ENCODE data around the gene RAN. TPM values are rescaled to one million over a fixed set of nuclear protein-coding genes. Genes with fewer than 3 reads are reported as not detected.
A peak's percentile ranks its signal among the peaks of the same experiment; 100 is the strongest.
"Not testable (repeated sequence)": the region's sequence is repeated elsewhere in the genome, so short reads cannot be mapped to it uniquely, and the experiment has no call there.

The RAN gene
- total and polyA plus RNA-seq, 9 of the 15 experiments (the other 6 are each of a cell fraction or from before 2014, with no cell fraction given), result 1,687 to 3,820 (median 2,300) TPM

DNA sequence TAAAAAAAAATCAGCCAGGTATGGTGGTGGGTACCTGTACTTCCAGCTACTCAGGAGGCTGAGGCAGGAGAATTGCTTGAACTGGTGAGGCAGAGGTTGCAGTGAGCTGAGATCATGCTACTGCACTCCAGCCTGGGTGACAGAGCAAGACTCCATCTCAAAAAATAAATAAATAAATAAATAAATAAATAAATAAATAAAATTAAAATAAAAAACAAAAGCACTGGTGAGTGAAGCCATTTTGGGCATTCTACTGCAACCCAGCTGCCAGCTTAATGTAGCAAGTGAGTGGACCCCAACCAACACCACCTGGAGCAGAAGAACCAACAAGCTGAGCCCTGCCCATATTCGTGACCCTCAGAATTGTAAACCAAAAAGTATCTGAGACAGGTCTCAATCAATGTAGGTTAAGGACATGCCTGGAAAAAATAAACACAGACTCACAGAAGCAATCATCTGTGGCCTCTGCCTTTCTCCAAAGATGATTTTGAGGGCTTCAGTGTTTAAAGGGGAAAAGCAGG, 23.0 kb upstream of the RAN start:
- H3K9ac ChIP-seq (ENCODE audit: insufficient read depth in 1 of 2, low read depth in 2 of 2, low read length in 2 of 2); H3K4me3 ChIP-seq; H4K20me1 ChIP-seq (replicated peaks; ENCODE audit: control insufficient read depth, insufficient read depth, low read length); BruUV-seq (replicated peaks); ATAC-seq; H3K27ac ChIP-seq (ENCODE audit: extremely low read depth, low read depth, low read length); H3K27me3 ChIP-seq (ENCODE audit: control insufficient read depth in 2 of 2, insufficient read depth in 2 of 2, low read length in 2 of 2); H3K9me3 ChIP-seq (replicated peaks; ENCODE audit: control insufficient read depth, insufficient read depth, low read depth, low read length); DNase-seq (ENCODE audit: extremely low read depth in 1 of 4, low spot score in 3 of 4); H3K9me1 ChIP-seq (ENCODE audit: control insufficient read depth, insufficient read depth, low read length); in situ Hi-C loops (cut with MboI); CTCF ChIA-PET (ENCODE audit: low intra/inter-chr PET ratio); intact Hi-C loops (cut with micrococcal nuclease); FAIRE-seq; H3K4me2 ChIP-seq (ENCODE audit: insufficient read depth, low read length); H3K36me3 ChIP-seq (ENCODE audit: control insufficient read depth, insufficient read depth, low read length); H3K79me2 ChIP-seq (ENCODE audit: control insufficient read depth, insufficient read depth, low read length): not testable (repeated sequence)
- WGBS (ENCODE audit: insufficient coverage, low coverage, missing lambda C conversion rate), result 95% methylated on average over 1 of the region's 1 CpG
- POLR2A ChIA-PET, result interaction anchor here (1.7 kb wide), 1 partner anchor 22 kb away, joined by 4 read pairs; no protein-coding TSS in a partner anchor
- H3K4me1 ChIP-seq (replicated peaks in 1 of 2; ENCODE audit: control insufficient read depth in 2 of 2, insufficient read depth in 2 of 2, low read length in 2 of 2), result peaks cover 25 to 29% of the 10 kb centered on the region in 2 experiments; a peak in 4 of 5 replicates
- H2AFZ ChIP-seq (ENCODE audit: low read depth, low read length), result 0 out of 2 replicates have a peak overlapping the region, but pooled peaks have one; percentile 2

DNA sequence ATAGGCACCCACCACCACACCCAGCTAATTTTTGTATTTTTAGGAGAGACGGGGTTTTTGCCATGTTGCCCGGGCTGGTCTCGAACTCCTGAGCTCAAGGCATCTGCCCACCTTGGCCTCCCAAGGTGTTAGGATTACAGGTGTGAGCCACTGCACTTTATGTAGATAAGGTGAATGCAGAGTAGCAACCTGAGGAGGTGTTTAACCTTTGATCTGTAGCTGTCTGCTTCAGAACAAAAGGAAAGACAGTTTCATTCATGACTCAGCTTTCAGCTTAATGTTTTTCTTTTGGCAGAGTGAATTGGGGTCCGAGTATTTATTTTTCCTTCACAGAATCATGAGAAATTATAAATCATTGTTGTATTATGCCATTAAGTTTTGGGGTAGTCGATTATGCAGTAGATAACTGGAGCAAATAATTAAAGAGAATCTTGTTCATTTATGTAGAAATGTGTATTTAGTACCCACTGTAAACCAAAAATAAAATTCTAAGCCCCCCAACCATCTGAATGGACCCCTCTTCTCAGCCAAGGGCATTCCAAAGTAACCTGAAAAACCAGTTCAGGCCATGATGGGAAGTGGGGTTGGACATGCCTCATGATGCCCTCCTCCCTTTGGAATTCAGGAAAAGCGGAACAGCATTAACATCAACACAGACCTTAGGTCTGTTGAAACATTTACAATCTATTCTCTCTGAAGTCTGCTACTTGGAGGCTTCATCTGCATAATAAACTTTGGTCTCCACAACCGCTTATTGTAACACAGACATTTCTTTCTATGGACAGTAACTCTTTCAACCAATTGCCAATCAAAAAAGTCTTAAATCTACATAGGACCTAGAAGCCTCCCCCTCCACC, 22.1 kb upstream of the RAN start:
- H3K4me1 ChIP-seq (replicated peaks in 1 of 2; ENCODE audit: control insufficient read depth in 2 of 2, insufficient read depth in 2 of 2, low read length in 2 of 2), result peaks cover 25 to 34% of the 10 kb centered on the region in 2 experiments; a peak in 4 of 5 replicates
- TF ChIP-seq NFE2 (IDR thresholded peaks at IDR 0.05; ENCODE audit: low read depth) (peak; percentile 37; the same call in 1 of the 2 replicates), ZNF316 (IDR thresholded peaks at IDR 0.05) (peak; percentile 43; the same call in 1 of the 2 replicates), MEIS2 (IDR thresholded peaks at IDR 0.05; ENCODE audit: partially characterized antibody) (peak; percentile 25), SPI1 (IDR thresholded peaks at IDR 0.05; ENCODE audit: borderline replicate concordance, low read depth, low read length) (peak; percentile 76; the same call in 1 of the 2 replicates), ZEB2 (IDR thresholded peaks at IDR 0.05) (0 out of 2 replicates have a peak, but pooled peaks have one; percentile 42), CEBPG (CRISPR knock-in tag; IDR thresholded peaks at IDR 0.05) (no peak), CEBPG (tag; conservative IDR thresholded peaks at IDR 0.05 in 1 of 2, IDR thresholded peaks at IDR 0.05 in 1 of 2) (no peak), BDP1 (IDR thresholded peaks at IDR 0.05; ENCODE audit: insufficient read depth, insufficient read length) (no peak), C11orf30 (IDR thresholded peaks at IDR 0.05; ENCODE audit: low read depth) (peak; percentile 35; the same call in 1 of the 2 replicates)
- TF ChIP-seq, protein P1, sequence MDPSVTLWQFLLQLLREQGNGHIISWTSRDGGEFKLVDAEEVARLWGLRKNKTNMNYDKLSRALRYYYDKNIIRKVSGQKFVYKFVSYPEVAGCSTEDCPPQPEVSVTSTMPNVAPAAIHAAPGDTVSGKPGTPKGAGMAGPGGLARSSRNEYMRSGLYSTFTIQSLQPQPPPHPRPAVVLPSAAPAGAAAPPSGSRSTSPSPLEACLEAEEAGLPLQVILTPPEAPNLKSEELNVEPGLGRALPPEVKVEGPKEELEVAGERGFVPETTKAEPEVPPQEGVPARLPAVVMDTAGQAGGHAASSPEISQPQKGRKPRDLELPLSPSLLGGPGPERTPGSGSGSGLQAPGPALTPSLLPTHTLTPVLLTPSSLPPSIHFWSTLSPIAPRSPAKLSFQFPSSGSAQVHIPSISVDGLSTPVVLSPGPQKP (CRISPR knock-in tag; IDR thresholded peaks at IDR 0.05), result no peak
- intact Hi-C loops (cut with micrococcal nuclease) (no loop called here), in situ Hi-C loops (cut with MboI) (no loop called here)
- BruUV-seq (replicated peaks), result no TSS peak
- ATAC-seq, result no peak
- ChIA-PET CTCF (ENCODE audit: low intra/inter-chr PET ratio) (no interaction called here), POLR2A (interaction anchor here (0.8 to 1.7 kb wide), 2 partner anchors 17 to 21 kb away, joined by 3 to 4 read pairs; no protein-coding TSS in a partner anchor)
- peak overlapping the region; percentile 16; the same call in 1 of the 3 replicates for H3K27ac ChIP-seq (ENCODE audit: extremely low read depth, low read depth, low read length)
- 53% methylated on average over 7 of the region's 7 CpGs for WGBS (ENCODE audit: insufficient coverage, low coverage, missing lambda C conversion rate)
- no peak for DNase-seq (ENCODE audit: extremely low read depth in 1 of 4, low spot score in 3 of 4)
- no peaks in the 10 kb centered on the region for H4K20me1 ChIP-seq (replicated peaks; ENCODE audit: control insufficient read depth, insufficient read depth, low read length)
- FAIRE-seq, result no peak
- peaks cover 1% of the 10 kb centered on the region for H3K9me3 ChIP-seq (replicated peaks; ENCODE audit: control insufficient read depth, insufficient read depth, low read depth, low read length)
- H3K4me2 ChIP-seq (ENCODE audit: insufficient read depth, low read length), result no peak overlapping the region
- H3K79me2 ChIP-seq (ENCODE audit: control insufficient read depth, insufficient read depth, low read length), result no peaks in the 10 kb centered on the region
- no peaks in the 10 kb centered on the region for H3K27me3 ChIP-seq (ENCODE audit: control insufficient read depth in 2 of 2, insufficient read depth in 2 of 2, low read length in 2 of 2)
- no peaks in the 10 kb centered on the region for H3K36me3 ChIP-seq (ENCODE audit: control insufficient read depth, insufficient read depth, low read length)
- peak overlapping the region; percentile 60 for H2AFZ ChIP-seq (ENCODE audit: low read depth, low read length)
- no peaks in the 10 kb centered on the region for H3K9me1 ChIP-seq (ENCODE audit: control insufficient read depth, insufficient read depth, low read length)
- no peak overlapping the region for H3K4me3 ChIP-seq
- H3K9ac ChIP-seq (ENCODE audit: insufficient read depth in 1 of 2, low read depth in 2 of 2, low read length in 2 of 2), result no peak overlapping the region

All from K562 (cell line).